ENCODE measurements around the gene MAPK1. TPM values are rescaled to one million over a fixed set of nuclear protein-coding genes. Genes with fewer than 3 reads are reported as not detected.
"Not testable (repeated sequence)": the region's sequence is repeated elsewhere in the genome, so short reads cannot be mapped to it uniquely, and the experiment has no call there.

Gene MAPK1
- total RNA-seq, 1 donor from 2014 or later = 91.3 TPM

DNA sequence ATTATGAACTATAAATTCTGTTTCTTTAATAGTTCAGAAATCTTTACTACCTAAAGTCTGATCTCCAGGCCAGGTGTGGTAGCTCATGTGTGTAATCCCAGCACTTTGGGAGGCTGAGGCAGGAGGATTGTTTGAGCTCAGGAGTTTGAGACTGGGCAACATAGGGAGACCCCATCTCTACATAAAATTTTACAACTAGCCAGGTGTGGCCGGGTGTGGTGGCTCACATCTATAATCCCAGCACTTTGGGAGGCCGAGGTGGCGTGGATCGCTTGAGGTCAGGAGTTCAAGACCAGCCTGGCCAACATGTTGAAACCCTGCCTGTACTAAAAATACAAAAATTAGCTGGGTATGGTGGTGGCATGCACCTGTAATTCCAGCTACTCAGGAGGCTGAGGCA, 5.3 kb upstream of the MAPK1 start:
- DNase-seq (ENCODE audit: low spot score); intact Hi-C loops (cut with micrococcal nuclease); H3K36me3 Mint-ChIP-seq (ENCODE audit: low read depth); H3K4me3 Mint-ChIP-seq; H3K27ac Mint-ChIP-seq; H3K9me3 Mint-ChIP-seq: not testable (repeated sequence)
- Mint-ChIP-seq H3K27me3 (ENCODE audit: insufficient read depth) (peaks cover 24% of the 10 kb centered on the region), H3K4me1 (ENCODE audit: low read depth) (peaks cover 21% of the 10 kb centered on the region)

DNA sequence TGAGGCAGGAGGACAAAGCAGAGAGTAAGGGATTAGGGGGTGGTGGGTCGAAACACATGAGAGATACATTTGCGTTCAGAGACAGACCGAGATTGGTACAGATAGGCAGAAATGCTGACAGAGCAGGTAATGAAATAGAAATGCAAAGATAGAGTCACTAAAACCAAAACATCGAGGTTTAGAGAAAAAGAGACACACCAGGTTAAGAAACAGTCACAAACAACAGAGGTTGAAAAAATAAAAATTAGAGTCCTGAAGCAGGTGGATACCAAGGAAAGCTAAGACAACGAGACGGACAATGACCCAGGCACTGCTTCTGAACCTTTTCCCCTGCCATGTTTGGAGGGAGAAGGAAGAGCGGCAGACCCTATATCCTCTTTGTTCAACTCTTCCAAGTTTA, 1.2 kb upstream of the MAPK1 start:
- Mint-ChIP-seq H3K9me3 (peaks cover 4% of the 10 kb centered on the region), H3K27me3 (ENCODE audit: insufficient read depth) (peaks cover 15% of the 10 kb centered on the region), H3K4me3 (peak overlapping the region; percentile 83), H3K27ac (peak overlapping the region; percentile 95), H3K36me3 (ENCODE audit: low read depth) (peaks cover 9% of the 10 kb centered on the region), H3K4me1 (ENCODE audit: low read depth) (peaks cover 35% of the 10 kb centered on the region)
- intact Hi-C loops (cut with micrococcal nuclease) = loop anchor here (1.0 to 5.0 kb wide), 9 partner anchors 8 to 201 kb away; partner anchors contain the start of genes PPIL2, PPM1F and YPEL1
- no peak for DNase-seq (ENCODE audit: low spot score)

DNA sequence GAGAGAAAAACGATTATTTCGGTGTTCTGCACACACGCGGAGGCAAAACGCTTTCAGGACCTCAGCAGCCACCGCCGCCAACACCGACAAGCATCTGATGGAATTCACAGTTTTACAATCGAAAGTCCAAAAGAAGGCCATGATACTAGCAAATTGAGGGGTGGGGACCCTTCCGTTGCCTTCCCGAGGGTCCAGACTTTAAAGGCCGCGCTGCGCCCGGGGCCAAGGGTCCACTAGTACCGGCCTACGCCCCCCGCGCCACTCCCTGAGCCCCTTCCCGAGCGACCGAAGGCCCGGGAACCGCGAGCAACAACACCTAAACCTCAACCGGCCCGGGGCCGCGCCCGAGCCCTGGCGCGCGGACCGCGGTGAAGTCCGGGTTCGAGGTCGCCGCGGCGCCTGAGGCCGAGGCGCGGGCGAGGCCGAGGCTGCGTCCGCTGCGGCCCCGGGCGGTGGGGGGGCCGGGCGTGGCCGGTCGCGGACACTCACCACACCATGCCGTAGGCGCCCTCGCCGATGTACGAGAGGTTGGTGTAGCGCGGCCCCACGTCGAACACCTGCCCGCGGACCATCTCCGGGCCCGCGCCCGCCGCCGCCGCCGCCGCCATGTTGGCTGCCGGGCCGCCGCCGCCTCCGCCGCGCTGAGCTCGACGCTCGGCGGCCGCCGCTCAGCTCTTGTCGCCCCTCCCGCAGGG, 465 bp downstream of the MAPK1 start:
- peak overlapping the region; percentile 91 for H3K27ac Mint-ChIP-seq

DNA sequence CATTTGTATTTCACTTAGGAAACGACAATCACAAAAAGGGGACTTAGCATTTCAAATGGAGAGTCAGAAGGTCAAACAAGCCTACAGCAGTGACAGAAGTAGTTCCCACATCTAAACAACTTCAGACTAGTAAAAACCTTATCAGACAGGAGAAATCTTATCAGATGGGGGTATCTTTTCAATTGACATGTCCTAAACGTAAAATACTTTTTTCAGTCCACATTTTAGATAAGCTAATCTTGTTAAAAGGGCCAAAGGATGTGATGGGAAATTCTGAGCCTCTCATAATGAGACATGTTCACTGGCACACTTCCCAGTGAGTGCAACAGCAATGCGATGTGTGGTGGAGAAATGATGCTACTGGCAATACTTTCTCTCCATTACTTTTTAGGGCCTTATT, 2.4 kb downstream of the MAPK1 start:
- Mint-ChIP-seq H3K27ac (no peak overlapping the region), H3K4me1 (ENCODE audit: low read depth) (peaks cover 62% of the 10 kb centered on the region)
- intact Hi-C loops (cut with micrococcal nuclease) = loop anchor here (5.0 kb wide), 3 partner anchors 87 to 198 kb away; partner anchors contain the start of genes PPIL2 and PPM1F

More for the DNA sequence above, 465 bp downstream of the MAPK1 start:
- H3K4me1 Mint-ChIP-seq (ENCODE audit: low read depth) = peaks cover 44% of the 10 kb centered on the region
- intact Hi-C loops (cut with micrococcal nuclease) = loop anchor here (1.0 to 5.0 kb wide), 4 partner anchors 9 to 200 kb away; partner anchors contain the start of genes PPIL2 and PPM1F
- peaks cover 8% of the 10 kb centered on the region for H3K27me3 Mint-ChIP-seq (ENCODE audit: insufficient read depth)
- peaks cover 10% of the 10 kb centered on the region for H3K36me3 Mint-ChIP-seq (ENCODE audit: low read depth)
- H3K4me3 Mint-ChIP-seq = peak overlapping the region; percentile 94
- H3K9me3 Mint-ChIP-seq = peaks cover 4% of the 10 kb centered on the region
- peak; percentile 9 for DNase-seq (ENCODE audit: low spot score)

DNA sequence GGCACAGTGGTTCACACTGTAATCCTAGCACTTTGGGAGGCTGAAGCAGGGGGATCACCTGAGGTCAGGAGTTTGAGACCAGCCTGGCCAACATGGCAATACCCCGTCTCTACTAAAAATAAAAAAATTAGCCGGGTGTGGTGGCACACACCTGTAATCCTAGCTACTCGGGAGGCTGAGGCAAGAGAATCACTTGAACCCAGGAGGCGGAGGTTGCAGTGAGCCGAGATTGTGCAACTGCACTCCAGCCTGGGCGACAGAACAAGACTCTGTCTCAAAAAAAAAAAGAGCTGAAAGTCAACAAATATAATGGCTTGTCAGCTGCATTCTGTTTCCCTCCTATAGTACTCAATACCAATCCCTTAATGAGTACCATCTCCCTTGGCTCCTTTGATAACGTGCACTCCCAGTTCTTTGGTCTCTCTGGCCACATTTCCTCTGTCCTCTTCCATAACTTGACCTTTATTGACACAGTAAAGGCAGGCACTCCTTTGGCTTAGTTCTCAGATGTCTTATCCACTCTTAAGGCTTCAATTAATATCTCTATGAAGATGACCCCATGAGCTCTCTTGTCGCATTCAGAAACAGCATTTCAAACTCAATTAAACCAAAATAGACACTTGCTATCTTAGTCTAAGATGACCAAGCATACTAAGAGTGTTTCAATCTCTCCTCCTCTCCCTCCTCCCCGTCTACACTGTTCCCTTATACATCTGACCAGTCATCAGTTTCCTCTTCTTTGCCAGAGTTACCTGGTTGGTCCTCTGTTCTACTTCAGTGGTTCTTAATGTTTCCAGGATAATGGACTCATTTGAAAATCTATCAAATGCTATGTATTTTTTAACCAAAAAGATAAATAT, 4.8 kb downstream of the MAPK1 start:
- Mint-ChIP-seq H3K36me3 (ENCODE audit: low read depth) (peaks cover 12% of the 10 kb centered on the region), H3K27ac (no peak overlapping the region), H3K4me3 (no peak overlapping the region), H3K27me3 (ENCODE audit: insufficient read depth) (no peaks in the 10 kb centered on the region), H3K4me1 (ENCODE audit: low read depth) (peaks cover 75% of the 10 kb centered on the region), H3K9me3 (no peaks in the 10 kb centered on the region)
- intact Hi-C loops (cut with micrococcal nuclease) = no loop called here
- no peak for DNase-seq (ENCODE audit: low spot score)

More for the DNA sequence above, 2.4 kb downstream of the MAPK1 start:
- H3K9me3 Mint-ChIP-seq = peaks cover 4% of the 10 kb centered on the region
- H3K36me3 Mint-ChIP-seq (ENCODE audit: low read depth) = peaks cover 15% of the 10 kb centered on the region
- no peak for DNase-seq (ENCODE audit: low spot score)
- peak overlapping the region; percentile 45 for H3K4me3 Mint-ChIP-seq
- H3K27me3 Mint-ChIP-seq (ENCODE audit: insufficient read depth) = peaks cover 5% of the 10 kb centered on the region

DNA sequence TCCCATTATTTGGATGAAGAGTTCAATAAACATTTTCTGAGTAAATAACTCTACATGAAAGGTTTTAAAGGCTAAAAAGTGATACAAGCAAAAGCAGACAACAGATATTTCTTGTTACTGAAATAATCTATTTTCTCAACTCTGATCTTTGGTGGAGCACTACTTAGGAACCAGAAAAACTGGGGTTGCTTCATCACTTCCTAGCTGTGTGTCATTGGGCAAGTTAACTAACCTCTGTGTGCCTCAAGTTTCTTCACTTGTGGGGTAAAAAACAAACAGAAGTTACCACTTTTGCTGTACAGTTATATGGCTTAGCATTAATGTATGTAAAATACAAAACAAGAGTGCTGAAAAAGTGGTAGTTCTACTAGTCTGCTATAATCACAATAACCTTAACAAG, 5.6 kb downstream of the MAPK1 start:
- intact Hi-C loops (cut with micrococcal nuclease) = no loop called here
- Mint-ChIP-seq H3K4me1 (ENCODE audit: low read depth) (peaks cover 79% of the 10 kb centered on the region), H3K4me3 (no peak overlapping the region), H3K27me3 (ENCODE audit: insufficient read depth) (no peaks in the 10 kb centered on the region), H3K36me3 (ENCODE audit: low read depth) (peaks cover 12% of the 10 kb centered on the region), H3K9me3 (no peaks in the 10 kb centered on the region), H3K27ac (peak overlapping the region; percentile 18)
- no peak for DNase-seq (ENCODE audit: low spot score)

DNA sequence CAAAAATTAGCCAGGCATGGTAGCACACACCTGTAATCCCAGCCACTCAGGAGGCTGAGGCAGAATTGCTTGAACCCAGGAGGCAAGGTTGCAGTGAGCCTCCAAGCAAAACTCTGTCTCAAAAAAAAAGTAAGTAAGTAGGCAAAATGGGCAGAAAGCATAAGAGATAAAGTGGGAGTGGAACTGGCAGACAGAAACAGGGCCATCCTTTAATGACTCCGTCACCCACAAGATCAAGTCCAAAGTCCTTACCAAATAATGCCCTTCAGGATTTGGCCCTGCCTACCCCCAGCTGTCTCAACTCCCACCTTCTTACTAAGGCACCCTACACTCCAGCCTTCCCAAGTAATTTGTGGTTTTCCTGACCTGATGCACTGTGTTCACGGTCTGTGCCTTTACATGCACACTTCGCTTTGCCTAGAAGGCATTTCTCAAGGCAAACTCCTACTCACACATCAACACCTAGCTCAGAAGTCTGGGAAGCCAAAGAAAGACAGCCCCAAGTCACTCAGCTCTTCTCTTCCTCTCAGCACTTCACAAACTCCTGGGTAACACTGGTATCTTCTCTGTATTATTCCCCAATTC, 6.1 kb downstream of the MAPK1 start:
- Mint-ChIP-seq H3K36me3 (ENCODE audit: low read depth) (peaks cover 12% of the 10 kb centered on the region), H3K27me3 (ENCODE audit: insufficient read depth) (no peaks in the 10 kb centered on the region), H3K9me3 (no peaks in the 10 kb centered on the region), H3K27ac (peak overlapping the region; percentile 6), H3K4me3 (no peak overlapping the region), H3K4me1 (ENCODE audit: low read depth) (peaks cover 76% of the 10 kb centered on the region)
- no peak for DNase-seq (ENCODE audit: low spot score)
- intact Hi-C loops (cut with micrococcal nuclease) = no loop called here

DNA sequence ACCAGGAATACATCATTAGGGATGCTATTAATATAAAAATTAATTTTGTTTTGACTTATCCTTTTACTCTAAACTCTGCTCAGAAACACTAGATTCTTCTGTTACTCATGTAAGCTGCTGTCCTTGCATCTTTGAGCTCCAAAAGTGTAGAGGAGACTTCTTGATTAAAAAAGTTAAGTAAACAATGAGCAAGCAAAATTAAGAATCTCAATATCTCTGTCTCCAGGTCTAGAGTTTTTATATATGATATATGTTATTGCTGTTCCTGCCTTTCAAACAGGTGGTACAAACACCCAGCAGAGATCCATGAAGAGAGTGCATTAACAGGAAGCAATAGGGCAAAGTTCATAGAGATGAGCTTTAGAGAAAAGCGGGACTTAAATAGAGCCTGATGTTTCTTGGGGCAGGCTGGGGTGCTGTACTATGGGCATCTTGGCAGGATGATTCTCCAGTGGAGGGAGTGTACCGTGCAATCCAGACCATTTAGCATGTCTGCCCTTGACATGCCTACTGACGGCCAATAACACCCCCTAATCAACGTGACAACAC, 6.9 kb downstream of the MAPK1 start:
- Mint-ChIP-seq H3K9me3 (no peaks in the 10 kb centered on the region), H3K4me3 (no peak overlapping the region), H3K27ac (no peak overlapping the region), H3K36me3 (ENCODE audit: low read depth) (peaks cover 12% of the 10 kb centered on the region), H3K27me3 (ENCODE audit: insufficient read depth) (no peaks in the 10 kb centered on the region), H3K4me1 (ENCODE audit: low read depth) (peaks cover 76% of the 10 kb centered on the region)
- intact Hi-C loops (cut with micrococcal nuclease) = no loop called here
- DNase-seq (ENCODE audit: low spot score) = no peak

DNA sequence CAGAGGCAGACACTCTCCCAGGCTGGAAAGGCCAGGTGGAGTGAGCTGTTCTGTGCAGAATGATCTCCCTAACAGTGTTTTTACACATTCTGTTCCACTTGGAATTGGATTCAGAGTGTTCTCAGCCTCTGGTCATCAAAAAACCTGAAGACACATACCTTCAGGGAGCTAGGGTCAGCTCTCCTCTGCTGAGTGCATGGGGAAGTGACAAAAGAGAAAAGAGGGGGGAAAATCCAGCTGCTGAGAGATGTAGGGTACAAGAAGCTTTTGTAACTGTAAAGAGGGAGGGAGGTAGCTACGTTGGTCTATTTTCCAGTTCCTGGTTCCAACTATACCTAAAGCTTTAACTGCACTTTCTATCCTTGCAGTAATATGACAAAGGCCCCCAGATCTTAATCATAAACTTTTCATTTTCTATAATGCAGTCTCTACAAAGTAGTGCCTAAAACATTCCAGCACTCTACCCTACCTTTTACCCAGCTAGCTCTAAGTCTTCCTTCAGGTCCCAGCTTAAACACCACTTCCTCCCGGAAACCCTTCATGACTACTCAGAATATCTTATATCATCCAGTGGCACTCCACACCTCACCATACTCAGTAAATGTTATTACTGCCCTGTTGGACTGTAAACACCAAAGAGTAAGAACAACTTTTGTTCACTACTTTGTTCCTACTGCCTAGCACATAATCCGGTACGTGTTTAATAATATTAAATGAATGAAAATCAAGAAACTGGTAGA, 9.2 kb downstream of the MAPK1 start:
- Mint-ChIP-seq H3K36me3 (ENCODE audit: low read depth) (peaks cover 9% of the 10 kb centered on the region), H3K27ac (no peak overlapping the region), H3K4me3 (no peak overlapping the region), H3K27me3 (ENCODE audit: insufficient read depth) (no peaks in the 10 kb centered on the region), H3K4me1 (ENCODE audit: low read depth) (peaks cover 67% of the 10 kb centered on the region), H3K9me3 (no peaks in the 10 kb centered on the region)
- intact Hi-C loops (cut with micrococcal nuclease) = loop anchor here (1.0 kb wide), 1 partner anchor 8 kb away; no protein-coding TSS in a partner anchor
- DNase-seq (ENCODE audit: low spot score) = no peak

DNA sequence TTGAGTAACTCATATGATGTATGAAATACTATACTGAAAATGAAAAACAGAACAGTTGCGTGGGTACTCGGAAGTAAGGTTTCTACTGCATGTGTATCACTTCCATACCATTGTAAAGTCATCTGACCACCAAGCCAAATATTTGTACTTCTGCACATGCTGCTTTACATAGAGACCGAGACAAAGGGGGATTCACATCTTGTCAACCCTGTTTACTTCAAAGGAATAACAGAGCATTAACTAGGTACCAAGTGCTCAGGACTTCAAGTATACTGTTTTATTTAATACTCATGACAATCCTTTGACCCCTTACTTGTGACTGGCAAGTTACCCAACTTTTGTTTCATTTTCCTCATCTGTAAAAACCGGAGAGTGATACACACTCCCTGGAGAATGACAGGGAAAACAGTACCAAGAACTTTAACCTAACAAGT, 9.9 kb downstream of the MAPK1 start:
- H3K4me1 Mint-ChIP-seq (ENCODE audit: low read depth) = peaks cover 62% of the 10 kb centered on the region
- no peaks in the 10 kb centered on the region for H3K27me3 Mint-ChIP-seq (ENCODE audit: insufficient read depth)
- no peak overlapping the region for H3K4me3 Mint-ChIP-seq
- DNase-seq (ENCODE audit: low spot score) = no peak
- no peak overlapping the region for H3K27ac Mint-ChIP-seq
- intact Hi-C loops (cut with micrococcal nuclease) = no loop called here
- H3K9me3 Mint-ChIP-seq = no peaks in the 10 kb centered on the region
- H3K36me3 Mint-ChIP-seq (ENCODE audit: low read depth) = peaks cover 8% of the 10 kb centered on the region

DNA sequence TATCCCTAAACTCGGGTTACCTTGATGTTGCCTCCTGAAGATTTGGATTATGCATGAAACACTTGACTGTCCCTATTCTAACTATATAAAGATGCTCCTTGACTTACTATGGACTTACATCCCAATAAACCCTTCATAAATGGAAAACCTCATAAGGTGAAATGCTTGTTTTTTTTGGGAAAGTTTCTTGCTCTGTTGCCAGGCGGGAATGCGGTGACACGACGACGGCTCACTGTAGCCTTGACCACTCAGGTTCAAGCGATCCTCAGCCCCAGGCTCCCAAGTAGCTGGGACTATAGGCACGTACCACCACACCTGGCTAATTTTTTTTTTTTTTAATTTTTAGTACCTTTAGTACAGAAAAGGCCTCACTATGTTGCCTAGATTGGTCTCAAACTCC, 10.6 kb downstream of the MAPK1 start:
- Mint-ChIP-seq H3K4me1 (ENCODE audit: low read depth) (peaks cover 60% of the 10 kb centered on the region), H3K27ac (no peak overlapping the region), H3K4me3 (no peak overlapping the region), H3K36me3 (ENCODE audit: low read depth) (peaks cover 8% of the 10 kb centered on the region), H3K27me3 (ENCODE audit: insufficient read depth) (no peaks in the 10 kb centered on the region), H3K9me3 (no peaks in the 10 kb centered on the region)
- DNase-seq (ENCODE audit: low spot score) = no peak
- intact Hi-C loops (cut with micrococcal nuclease) = no loop called here

DNA sequence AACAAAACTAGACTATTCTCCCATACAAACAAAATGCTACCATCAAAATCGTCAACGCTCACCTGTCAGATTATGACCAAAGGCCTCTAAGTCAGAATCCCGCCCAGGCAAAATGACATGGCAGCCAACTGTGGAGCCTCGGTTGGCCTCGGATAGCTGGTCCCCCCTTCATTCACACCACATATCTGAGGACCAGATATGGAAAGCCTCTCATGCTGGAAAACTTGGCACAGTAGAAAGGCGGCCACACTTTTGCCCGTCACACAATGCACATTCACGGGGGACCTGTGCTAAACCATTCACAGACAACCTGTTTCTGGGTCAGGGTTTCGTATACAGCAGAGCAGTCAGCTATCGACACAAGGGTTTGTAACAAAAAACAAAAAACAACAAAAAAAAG, 11.2 kb downstream of the MAPK1 start:
- H3K27me3 Mint-ChIP-seq (ENCODE audit: insufficient read depth) = no peaks in the 10 kb centered on the region
- H3K4me3 Mint-ChIP-seq = no peak overlapping the region
- DNase-seq (ENCODE audit: low spot score) = no peak
- peaks cover 53% of the 10 kb centered on the region for H3K4me1 Mint-ChIP-seq (ENCODE audit: low read depth)
- H3K9me3 Mint-ChIP-seq = no peaks in the 10 kb centered on the region
- H3K36me3 Mint-ChIP-seq (ENCODE audit: low read depth) = peaks cover 3% of the 10 kb centered on the region
- H3K27ac Mint-ChIP-seq = no peak overlapping the region
- intact Hi-C loops (cut with micrococcal nuclease) = no loop called here
